Fibroblast of lung (primary cell): ENCODE data around the gene PCDH15. TPM values are rescaled to one million over a fixed set of nuclear protein-coding genes. Genes with fewer than 3 reads are reported as not detected.

Source experiments
- DNase-seq, 2 donors: peaks; one replicate each; pipeline versions ENCODE4 v3.0.0 to v3.0.0-alpha.2; 2010; ENCODE audit warnings: low read depth in 2 of 2
- H2AFZ ChIP-seq: 2 replicates; pipeline ENCODE4 v1.5.1; 2012; ENCODE audit warnings: low read length, control low read depth, inconsistent platforms
- H3K27ac ChIP-seq: 2 replicates; pipeline ENCODE4 v1.5.1; 2011; ENCODE audit warnings: low read length, control low read depth; ENCODE audit not compliant: insufficient read depth
- H3K27me3 ChIP-seq: 2 replicates; pipeline ENCODE4 v1.5.1; 2011; ENCODE audit warnings: mild to moderate bottlenecking, low read length; ENCODE audit not compliant: control insufficient read depth, insufficient read depth
- H3K36me3 ChIP-seq: 2 replicates; pipeline ENCODE4 v1.5.1; 2011; ENCODE audit warnings: low read length; ENCODE audit not compliant: control insufficient read depth, insufficient read depth
- H3K4me1 ChIP-seq: 2 replicates; pipeline ENCODE4 v1.5.1; 2011; ENCODE audit warnings: low read length; ENCODE audit not compliant: control insufficient read depth, insufficient read depth; ENCODE audit errors: extremely low read depth
- H3K4me2 ChIP-seq: 2 replicates; pipeline ENCODE4 v1.5.1; 2011; ENCODE audit warnings: low read length, control low read depth; ENCODE audit not compliant: insufficient read depth; ENCODE audit errors: extremely low read depth
- H3K4me3 ChIP-seq, 4 experiments: fragments of 200-600 bp in 1 of 4; sonication (generic) in 1 of 4; replicated peaks in 1 of 4; 2 replicates each; pipeline ENCODE4 v1.5.1; 2011 to 2016; ENCODE audit warnings: low read length in 4 of 4, low read depth in 3 of 4, mild to moderate bottlenecking in 3 of 4, control low read depth in 2 of 4, inconsistent platforms in 1 of 4, mixed read lengths in 1 of 4; ENCODE audit not compliant: insufficient read depth in 1 of 4; ENCODE audit errors: control extremely low read depth in 1 of 4
- H3K79me2 ChIP-seq: 2 replicates; pipeline ENCODE4 v1.5.1; 2012; ENCODE audit warnings: mild to moderate bottlenecking, low read length, inconsistent platforms; ENCODE audit not compliant: control insufficient read depth, insufficient read depth
- H3K9ac ChIP-seq: 2 replicates; pipeline ENCODE4 v1.5.1; 2011; ENCODE audit warnings: mild to moderate bottlenecking, low read length, control low read depth; ENCODE audit not compliant: insufficient read depth
- H3K9me3 ChIP-seq: 2 replicates; pipeline ENCODE4 v1.5.1; 2012; ENCODE audit warnings: low read depth, low read length; ENCODE audit not compliant: control insufficient read depth, insufficient read depth
- H4K20me1 ChIP-seq: 2 replicates; pipeline ENCODE4 v1.5.1; 2011; ENCODE audit warnings: low read length; ENCODE audit not compliant: control insufficient read depth, insufficient read depth; ENCODE audit errors: extremely low read depth
- EZH2 ChIP-seq: IDR thresholded peaks from 2 replicates; pipeline ENCODE4 v1.5.1; 2012; ENCODE audit warnings: low read length, control low read depth, mild to moderate bottlenecking; ENCODE audit errors: missing control alignments
- polyA plus RNA-seq, 2 donors: library from polyadenylated mRNA; depleted of rRNA in 1 of 2; stranded (reverse) in 1 of 2; unstranded in 1 of 2; fragments of >200 nt; gene quantifications; 2 replicates each; pipeline ENCODE4 v1.2.1, GENCODE V29; 2011 to 2012; ENCODE audit warnings: missing spikeins in 1 of 2
- total RNA-seq: library from RNA; depleted of rRNA; stranded (reverse); fragments of >200 nt; gene quantifications from 2 replicates; pipeline ENCODE4 v1.2.1, GENCODE V29; 2014
- TF ChIP-seq, protein P1 (sequence below), 2 donors: IDR thresholded peaks in 1 of 2; conservative IDR thresholded peaks in 1 of 2; 1 replicate in 1 of 2; 2 replicates in 1 of 2; pipeline ENCODE4 v1.5.1; 2011 to 2012; ENCODE audit warnings: low read length in 2 of 2, control low read depth in 1 of 2, inconsistent platforms in 1 of 2, low read depth in 1 of 2, mild to moderate bottlenecking in 1 of 2

Gene PCDH15
- total and polyA plus RNA-seq, 2 donors (not counting 1 experiment from before 2014, with no cell fraction given): under 0.01 TPM; not detected in 1

DNA sequence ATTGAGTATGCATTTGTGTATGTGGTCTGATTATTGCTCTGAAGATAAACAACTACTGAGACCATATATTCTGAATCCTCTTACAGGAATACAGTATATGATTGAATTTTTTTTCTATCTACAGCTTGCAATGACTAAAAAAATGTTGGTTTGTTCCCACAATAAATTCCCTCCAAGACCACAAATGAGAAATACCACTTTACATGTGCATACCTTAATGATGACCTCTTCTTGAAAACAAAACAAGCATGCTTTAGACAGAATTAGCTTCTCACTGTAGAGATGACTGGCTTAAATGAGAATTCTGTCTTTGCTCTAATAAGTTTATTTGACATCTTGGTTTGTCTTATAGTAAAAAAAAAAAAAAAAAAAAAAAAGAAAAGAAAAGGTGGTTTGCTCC, 241.5 kb downstream of the PCDH15 start:
- H4K20me1 ChIP-seq: no peaks in the 10 kb centered on the region
- no peak overlapping the region for H3K9ac ChIP-seq
- no peaks in the 10 kb centered on the region for H3K4me1 ChIP-seq
- peak; percentile 43 to 89 for DNase-seq
- no peaks in the 10 kb centered on the region for H3K79me2 ChIP-seq
- no peak overlapping the region for H3K4me2 ChIP-seq
- no peak overlapping the region for H3K27ac ChIP-seq
- no peak for TF ChIP-seq EZH2
- TF ChIP-seq, protein P1, sequence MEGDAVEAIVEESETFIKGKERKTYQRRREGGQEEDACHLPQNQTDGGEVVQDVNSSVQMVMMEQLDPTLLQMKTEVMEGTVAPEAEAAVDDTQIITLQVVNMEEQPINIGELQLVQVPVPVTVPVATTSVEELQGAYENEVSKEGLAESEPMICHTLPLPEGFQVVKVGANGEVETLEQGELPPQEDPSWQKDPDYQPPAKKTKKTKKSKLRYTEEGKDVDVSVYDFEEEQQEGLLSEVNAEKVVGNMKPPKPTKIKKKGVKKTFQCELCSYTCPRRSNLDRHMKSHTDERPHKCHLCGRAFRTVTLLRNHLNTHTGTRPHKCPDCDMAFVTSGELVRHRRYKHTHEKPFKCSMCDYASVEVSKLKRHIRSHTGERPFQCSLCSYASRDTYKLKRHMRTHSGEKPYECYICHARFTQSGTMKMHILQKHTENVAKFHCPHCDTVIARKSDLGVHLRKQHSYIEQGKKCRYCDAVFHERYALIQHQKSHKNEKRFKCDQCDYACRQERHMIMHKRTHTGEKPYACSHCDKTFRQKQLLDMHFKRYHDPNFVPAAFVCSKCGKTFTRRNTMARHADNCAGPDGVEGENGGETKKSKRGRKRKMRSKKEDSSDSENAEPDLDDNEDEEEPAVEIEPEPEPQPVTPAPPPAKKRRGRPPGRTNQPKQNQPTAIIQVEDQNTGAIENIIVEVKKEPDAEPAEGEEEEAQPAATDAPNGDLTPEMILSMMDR (conservative IDR thresholded peaks at IDR 0.05 in 1 of 2, IDR thresholded peaks at IDR 0.05 in 1 of 2; ENCODE audit: low read depth in 1 of 2, low read length in 2 of 2): no peak
- H3K27me3 ChIP-seq: no peaks in the 10 kb centered on the region
- no peaks in the 10 kb centered on the region for H3K9me3 ChIP-seq
- H3K4me3 ChIP-seq: no peak overlapping the region
- no peak overlapping the region for H2AFZ ChIP-seq
- no peaks in the 10 kb centered on the region for H3K36me3 ChIP-seq

GRCh38 chr10:54554028-54554427, 247.0 kb downstream of the PCDH15 start:
- no peaks in the 10 kb centered on the region for H3K4me1 ChIP-seq
- H3K36me3 ChIP-seq: no peaks in the 10 kb centered on the region
- no peak overlapping the region for H3K9ac ChIP-seq
- H3K4me2 ChIP-seq: no peak overlapping the region
- H2AFZ ChIP-seq: no peak overlapping the region
- H3K79me2 ChIP-seq: no peaks in the 10 kb centered on the region
- TF ChIP-seq, protein P1 (conservative IDR thresholded peaks at IDR 0.05 in 1 of 2, IDR thresholded peaks at IDR 0.05 in 1 of 2; ENCODE audit: low read depth in 1 of 2, low read length in 2 of 2): no peak
- TF ChIP-seq EZH2: no peak
- no peaks in the 10 kb centered on the region for H3K9me3 ChIP-seq
- no peaks in the 10 kb centered on the region for H4K20me1 ChIP-seq
- H3K4me3 ChIP-seq: no peak overlapping the region
- no peaks in the 10 kb centered on the region for H3K27me3 ChIP-seq
- H3K27ac ChIP-seq: no peak overlapping the region
- no peak for DNase-seq

DNA sequence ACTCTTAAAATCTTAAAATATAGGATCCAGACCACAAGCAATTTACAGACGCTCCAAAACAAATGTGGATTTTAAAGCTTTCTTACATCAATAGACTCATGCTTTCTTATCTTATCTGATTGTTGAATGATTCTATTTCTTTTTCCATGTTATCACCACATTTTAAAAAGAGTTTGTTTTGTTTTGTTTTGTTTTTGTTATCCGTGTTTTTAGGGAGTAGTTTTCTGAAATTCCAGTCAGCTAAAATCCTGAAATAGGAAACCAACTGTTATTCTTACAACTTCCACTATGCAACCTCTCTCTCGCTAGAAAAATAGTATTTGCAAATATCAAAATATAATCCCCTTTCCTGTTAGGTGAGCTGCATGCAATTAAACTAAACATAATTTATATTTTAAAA, 251.0 kb downstream of the PCDH15 start:
- no peaks in the 10 kb centered on the region for H3K79me2 ChIP-seq
- no peak for TF ChIP-seq EZH2
- TF ChIP-seq, protein P1 (conservative IDR thresholded peaks at IDR 0.05 in 1 of 2, IDR thresholded peaks at IDR 0.05 in 1 of 2; ENCODE audit: low read depth in 1 of 2, low read length in 2 of 2): no peak
- H3K36me3 ChIP-seq: no peaks in the 10 kb centered on the region
- no peaks in the 10 kb centered on the region for H3K9me3 ChIP-seq
- H3K27ac ChIP-seq: no peak overlapping the region
- H3K4me1 ChIP-seq: no peaks in the 10 kb centered on the region
- DNase-seq: no peak
- H3K4me2 ChIP-seq: no peak overlapping the region
- no peak overlapping the region for H3K4me3 ChIP-seq
- no peak overlapping the region for H2AFZ ChIP-seq
- no peaks in the 10 kb centered on the region for H3K27me3 ChIP-seq
- no peak overlapping the region for H3K9ac ChIP-seq
- no peaks in the 10 kb centered on the region for H4K20me1 ChIP-seq
